GM21786 (cell line): ENCODE measurements around the gene CR1.
A peak's percentile ranks its signal among the peaks of the same experiment; 100 is the strongest.
"Not testable (repeated sequence)": the region's sequence is repeated elsewhere in the genome, so short reads cannot be mapped to it uniquely, and the experiment has no call there.

Experiments used
- ATAC-seq: cut with Tn5 transposase; IDR thresholded peaks from one replicate; pipeline ENCODE4 v1.9.1; 2021; ENCODE audit not compliant: unreplicated experiment

Gene CR1

GRCh38 chr1:207670192-207670591 lies 174.2 kb downstream of the CR1 start:
- ATAC-seq = peak; percentile 60

DNA sequence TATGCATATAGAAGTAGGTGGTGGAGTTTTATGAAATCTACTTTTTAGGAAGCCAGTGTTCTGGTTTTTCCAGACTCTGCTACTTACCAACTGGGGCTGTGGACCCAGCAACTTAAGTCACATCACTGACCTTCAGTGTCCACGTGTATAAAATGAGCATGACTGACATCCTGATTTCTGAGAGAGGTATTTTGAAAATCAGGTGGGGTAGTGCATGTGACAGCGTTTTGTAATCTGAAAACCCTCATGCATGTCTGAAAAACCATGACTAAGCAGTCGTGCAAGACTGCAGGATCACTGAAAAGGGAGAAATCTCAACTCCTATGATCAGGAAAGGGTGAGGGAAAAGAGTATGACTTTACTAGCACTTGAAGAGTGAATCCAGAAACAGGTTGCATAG lies 175.0 kb downstream of the CR1 start:
- no peak for ATAC-seq

DNA sequence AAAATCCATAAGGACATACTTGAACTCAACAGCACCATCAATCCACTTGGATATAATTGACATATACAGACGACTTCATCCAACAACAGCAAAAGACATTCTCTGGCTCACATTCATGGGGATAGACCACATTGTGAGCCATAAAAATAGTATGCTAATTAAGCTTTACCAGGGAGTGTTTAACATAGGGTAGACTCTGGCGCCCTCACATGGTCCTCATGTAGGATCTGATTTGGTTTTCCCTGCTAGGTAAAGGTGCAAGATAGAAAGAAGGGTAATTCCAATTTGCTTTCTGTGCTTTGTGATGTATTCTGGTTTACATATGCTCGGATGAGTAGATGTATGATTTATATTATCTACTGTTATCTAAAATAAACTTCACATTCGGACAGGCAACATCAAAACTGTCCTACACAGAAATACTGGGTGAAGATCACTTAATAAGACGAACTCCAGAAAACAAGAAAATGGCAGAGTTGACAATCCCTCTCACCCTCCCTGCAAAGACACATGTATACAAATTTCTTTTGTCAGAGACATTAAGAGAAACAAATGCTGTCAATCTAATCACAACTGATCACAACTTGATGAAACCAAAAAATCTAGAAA lies 176.7 kb downstream of the CR1 start:
- no peak for ATAC-seq

- no peak for ATAC-seq
These were observed 177.4 kb downstream of the CR1 start for GRCh38 chr1:207673399-207673798.

GRCh38 chr1:207676153-207676552 lies 180.2 kb downstream of the CR1 start:
- ATAC-seq = no peak

DNA sequence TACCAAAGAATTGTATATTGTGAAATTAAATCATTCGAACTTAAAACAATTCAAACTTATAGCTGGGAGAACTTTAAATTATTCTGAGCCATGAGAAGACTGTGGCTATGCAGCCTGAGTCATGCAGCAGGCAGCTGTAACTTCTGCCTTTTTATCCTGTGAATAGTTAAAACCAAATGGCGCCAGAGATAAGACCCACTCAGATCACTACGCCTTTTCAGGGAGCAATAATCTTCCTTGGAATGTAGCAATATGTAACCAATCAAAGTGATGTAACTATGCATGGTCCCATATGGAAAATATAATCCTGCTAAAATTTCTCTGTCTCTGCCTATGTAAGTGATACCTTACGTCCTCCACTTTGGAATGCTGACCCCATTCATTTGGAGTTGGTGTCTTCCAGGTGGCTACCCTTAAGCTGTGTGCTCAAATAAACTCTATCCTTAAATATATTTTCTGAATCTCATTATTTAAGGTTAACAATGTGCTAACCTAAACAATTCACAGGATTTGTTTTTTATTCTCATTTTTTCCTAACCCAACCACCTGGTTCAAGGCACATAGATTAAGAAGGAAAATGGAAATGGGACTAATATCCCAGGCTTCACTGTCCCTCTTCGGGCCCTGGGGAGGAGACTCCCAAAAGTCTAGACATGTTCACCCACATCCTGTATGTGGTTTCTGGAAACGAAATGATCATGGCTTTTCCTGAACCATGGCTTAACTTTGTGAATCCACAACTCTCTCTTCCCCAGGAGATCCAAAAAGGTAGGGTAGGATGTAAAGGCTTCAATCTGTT lies 184.8 kb downstream of the CR1 start:
- ATAC-seq = not testable (repeated sequence)

DNA sequence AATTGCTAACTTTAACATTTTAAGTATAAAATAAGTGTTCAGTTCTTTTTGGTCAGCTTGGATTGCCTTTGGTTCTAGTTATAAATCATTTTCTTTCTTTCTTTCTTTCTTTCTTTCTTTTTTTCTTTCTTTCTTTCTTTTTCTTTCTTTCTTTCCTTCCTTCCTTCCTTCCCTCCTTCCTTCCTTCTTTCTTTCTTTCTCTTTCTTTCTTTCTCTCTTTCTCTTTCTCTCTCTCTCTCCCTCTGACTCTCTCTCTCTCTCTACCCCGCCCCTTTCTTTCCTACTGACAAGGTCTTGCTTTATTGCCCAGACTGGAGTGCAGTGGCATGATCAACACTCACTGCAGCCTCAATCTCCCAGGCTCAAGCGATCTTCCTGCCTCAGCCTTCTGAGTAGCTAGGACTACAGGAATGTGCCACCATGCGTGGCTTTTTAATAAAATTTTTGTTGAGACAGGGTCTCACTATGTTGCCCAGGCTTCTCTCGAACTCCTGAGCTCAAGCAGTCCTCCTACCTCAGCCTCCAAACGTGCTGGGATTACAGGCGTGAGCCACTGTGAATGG lies 187.0 kb downstream of the CR1 start:
- ATAC-seq = not testable (repeated sequence)

GRCh38 chr1:207690551-207690950 lies 194.6 kb downstream of the CR1 start:
- not testable (repeated sequence) for ATAC-seq

DNA sequence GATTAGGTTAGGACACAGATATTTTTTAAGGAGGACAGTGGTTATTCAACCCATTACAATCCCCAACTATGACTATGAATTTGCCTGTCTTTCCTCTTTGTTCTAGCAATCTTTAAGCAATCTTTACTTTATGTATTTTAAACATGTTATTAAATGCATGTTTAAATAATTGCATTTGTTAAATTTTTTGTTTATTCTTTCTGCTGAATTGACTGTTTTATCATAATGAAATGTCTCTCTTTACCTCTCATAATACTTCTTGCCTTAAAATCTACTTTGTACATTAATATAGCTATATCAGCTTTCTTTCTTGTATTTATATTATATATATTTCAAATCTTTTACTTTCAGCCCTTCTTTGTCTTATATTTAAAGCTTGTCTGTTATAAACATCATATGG lies 195.1 kb downstream of the CR1 start:
- ATAC-seq = no peak
